Thyroid gland (tissue), 4 donors: Measurements from ENCODE around the gene MLH1. TPM values are rescaled to one million over a fixed set of nuclear protein-coding genes. Genes with fewer than 3 reads are reported as not detected.

Source experiments
- DNase-seq, 2 donors: peaks; one replicate each; pipeline ENCODE4 v3.0.0-alpha.2; 2019
- H3K27ac ChIP-seq, 3 donors: fragments of 200-600 bp; sonication (generic); 1 replicate in 2 of 3; 2 replicates in 1 of 3; pipeline ENCODE4 v1.5.1; 2016 to 2019; ENCODE audit warnings: mild to moderate bottlenecking in 1 of 3, moderate library complexity in 1 of 3
- H3K27me3 ChIP-seq: fragments of 200-600 bp; sonication (generic); one replicate; pipeline ENCODE4 v1.5.1; 2019
- H3K36me3 ChIP-seq, 2 donors: fragments of 200-600 bp; sonication (generic); one replicate each; pipeline ENCODE4 v1.5.1; 2016 to 2019
- H3K4me1 ChIP-seq, 2 donors: fragments of 200-600 bp; sonication (generic); one replicate each; pipeline ENCODE4 v1.5.1; 2017 to 2019
- H3K4me3 ChIP-seq, 3 donors: fragments of 200-600 bp; sonication (generic); replicated peaks in 1 of 3; 1 replicate in 2 of 3; 2 replicates in 1 of 3; pipeline ENCODE4 v1.5.1; 2016; ENCODE audit warnings: mild to moderate bottlenecking in 1 of 3
- H3K9me3 ChIP-seq: fragments of 200-600 bp; sonication (generic); one replicate; pipeline ENCODE4 v1.5.1; 2017
- POLR2A ChIP-seq, 2 donors: fragments of 450-650 bp; IDR thresholded peaks; one replicate each; pipeline ENCODE4 v1.6.1; 2017; ENCODE audit warnings: antibody characterized with exemption in 2 of 2, mild to moderate bottlenecking in 2 of 2, moderate library complexity in 1 of 2
- WGBS, 2 donors: methylation state at CpG; one replicate each; pipeline ENCODE4 v1.1.5; 2017; 5-methylcytosine and 5-hydroxymethylcytosine counted together
- intact Hi-C: fragments of 100-400 bp; cut with DNase I; formaldehyde crosslinking; loops from one replicate; pipeline ENCODE4 v1.15.1; 2023
- total RNA-seq, 4 donors: library from RNA; depleted of rRNA; stranded (reverse); fragments of >200 nt; gene quantifications; one replicate each; pipeline ENCODE4 v1.2.3, GENCODE V29; 2016
- TF ChIP-seq, protein P1 (sequence below), 6 experiments: fragments of 200-600 bp in 3 of 6; fragments of 450-650 bp in 3 of 6; sonication (generic) in 3 of 6; IDR thresholded peaks; one replicate each; pipeline ENCODE4 v1.5.1; 2016 to 2019; ENCODE audit warnings: antibody characterized with exemption in 6 of 6, mild to moderate bottlenecking in 2 of 6, inconsistent platforms in 1 of 6, moderate library complexity in 1 of 6

MLH1 gene
- total RNA-seq, 4 donors from 2014 or later, result 32.1 to 65.7 (median 54.3) TPM

DNA sequence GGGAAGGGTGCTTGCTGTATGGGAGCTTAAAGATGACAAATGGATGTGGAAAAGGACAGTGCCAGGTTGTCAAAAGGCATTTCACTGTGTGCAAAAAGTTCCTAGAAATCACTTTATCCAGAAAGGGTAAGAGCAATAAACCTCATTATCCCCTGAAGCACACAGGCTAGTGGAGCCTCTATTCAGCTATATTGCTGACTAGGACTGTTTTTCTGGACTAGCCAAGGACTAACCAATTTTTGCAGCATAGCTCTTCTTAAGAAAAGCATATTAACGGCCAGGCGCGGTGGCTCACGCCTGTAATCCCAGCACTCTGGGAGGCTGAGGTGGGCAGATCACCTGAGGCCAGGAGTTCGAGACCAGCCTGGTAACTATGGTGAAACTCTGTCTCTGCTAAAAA lies 64.8 kb downstream of the MLH1 start:
- H3K27me3 ChIP-seq, result no peaks in the 10 kb centered on the region
- no peak for DNase-seq
- H3K36me3 ChIP-seq, result peaks cover 6 to 9% of the 10 kb centered on the region in 2 donors
- no peaks in the 10 kb centered on the region for H3K9me3 ChIP-seq
- H3K4me3 ChIP-seq, result no peak overlapping the region
- no peak for TF ChIP-seq POLR2A (IDR thresholded peaks at IDR 0.05)
- TF ChIP-seq, protein P1, sequence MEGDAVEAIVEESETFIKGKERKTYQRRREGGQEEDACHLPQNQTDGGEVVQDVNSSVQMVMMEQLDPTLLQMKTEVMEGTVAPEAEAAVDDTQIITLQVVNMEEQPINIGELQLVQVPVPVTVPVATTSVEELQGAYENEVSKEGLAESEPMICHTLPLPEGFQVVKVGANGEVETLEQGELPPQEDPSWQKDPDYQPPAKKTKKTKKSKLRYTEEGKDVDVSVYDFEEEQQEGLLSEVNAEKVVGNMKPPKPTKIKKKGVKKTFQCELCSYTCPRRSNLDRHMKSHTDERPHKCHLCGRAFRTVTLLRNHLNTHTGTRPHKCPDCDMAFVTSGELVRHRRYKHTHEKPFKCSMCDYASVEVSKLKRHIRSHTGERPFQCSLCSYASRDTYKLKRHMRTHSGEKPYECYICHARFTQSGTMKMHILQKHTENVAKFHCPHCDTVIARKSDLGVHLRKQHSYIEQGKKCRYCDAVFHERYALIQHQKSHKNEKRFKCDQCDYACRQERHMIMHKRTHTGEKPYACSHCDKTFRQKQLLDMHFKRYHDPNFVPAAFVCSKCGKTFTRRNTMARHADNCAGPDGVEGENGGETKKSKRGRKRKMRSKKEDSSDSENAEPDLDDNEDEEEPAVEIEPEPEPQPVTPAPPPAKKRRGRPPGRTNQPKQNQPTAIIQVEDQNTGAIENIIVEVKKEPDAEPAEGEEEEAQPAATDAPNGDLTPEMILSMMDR (IDR thresholded peaks at IDR 0.05), result no peak
- WGBS, 2 donors, result 95 to 100% methylated on average over 5 of the region's 5 CpGs
- intact Hi-C loops, result no loop called here
- no peak overlapping the region for H3K27ac ChIP-seq
- peaks cover 17 to 33% of the 10 kb centered on the region in 2 donors for H3K4me1 ChIP-seq

DNA sequence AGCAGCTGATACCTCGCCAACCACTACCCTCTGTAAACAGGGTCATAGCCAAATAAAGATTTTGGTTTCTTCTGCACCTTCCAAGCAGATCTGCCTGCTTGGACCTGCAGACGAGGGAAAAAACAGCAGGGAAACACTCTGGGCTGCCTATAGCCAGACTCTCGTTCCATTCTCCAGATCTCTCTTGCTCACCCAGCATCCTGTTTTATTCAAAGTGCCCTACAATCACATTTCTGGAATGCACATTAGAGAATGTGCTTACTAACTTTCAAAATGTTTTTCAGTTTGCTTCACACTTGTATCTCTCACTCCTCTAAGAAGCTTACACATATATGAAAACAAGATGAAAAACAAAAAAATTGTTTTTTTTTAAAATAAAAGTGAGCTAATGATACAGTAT lies 71.4 kb downstream of the MLH1 start:
- intact Hi-C loops, result no loop called here
- H3K36me3 ChIP-seq, result no peaks in the 10 kb centered on the region
- H3K27ac ChIP-seq, result no peak overlapping the region
- DNase-seq, result no peak
- no peaks in the 10 kb centered on the region for H3K9me3 ChIP-seq
- no peak overlapping the region for H3K4me3 ChIP-seq
- H3K4me1 ChIP-seq, result peaks cover 0 to 18% of the 10 kb centered on the region in 2 donors
- 95 to 97% methylated on average over 3 of the region's 3 CpGs for WGBS, 2 donors
- TF ChIP-seq, protein P1 (IDR thresholded peaks at IDR 0.05), result no peak
- TF ChIP-seq POLR2A (IDR thresholded peaks at IDR 0.05), result no peak
- no peaks in the 10 kb centered on the region for H3K27me3 ChIP-seq

DNA sequence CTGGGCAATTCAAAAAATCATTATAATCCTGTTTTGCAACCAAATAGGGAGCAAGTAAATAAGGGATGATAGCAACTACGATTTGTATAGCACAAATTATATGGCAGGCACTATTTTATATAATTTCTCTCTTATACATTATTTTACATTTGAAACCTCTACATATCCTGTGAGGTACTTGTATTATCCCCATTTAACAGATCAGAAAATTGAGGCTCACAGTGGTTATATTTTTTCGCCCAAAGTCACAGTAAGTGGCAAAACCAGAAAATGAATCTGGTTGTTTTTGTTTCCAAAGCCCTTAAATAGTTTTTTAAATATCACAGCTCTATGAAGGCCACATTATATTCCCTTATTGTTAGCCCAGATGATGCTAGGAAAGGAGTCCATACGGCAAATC lies 74.3 kb downstream of the MLH1 start:
- Histone ChIP-seq H3K27me3 (no peaks in the 10 kb centered on the region), H3K9me3 (no peaks in the 10 kb centered on the region), H3K4me3 (no peak overlapping the region), H3K27ac (no peak overlapping the region), H3K4me1 (peaks cover 0 to 15% of the 10 kb centered on the region in 2 donors), H3K36me3 (no peaks in the 10 kb centered on the region)
- intact Hi-C loops, result no loop called here
- no peak for DNase-seq
- WGBS, 2 donors, result 94 to 99% methylated on average over 3 of the region's 3 CpGs
- no peak for TF ChIP-seq POLR2A (IDR thresholded peaks at IDR 0.05)
- TF ChIP-seq, protein P1 (IDR thresholded peaks at IDR 0.05), result no peak

DNA sequence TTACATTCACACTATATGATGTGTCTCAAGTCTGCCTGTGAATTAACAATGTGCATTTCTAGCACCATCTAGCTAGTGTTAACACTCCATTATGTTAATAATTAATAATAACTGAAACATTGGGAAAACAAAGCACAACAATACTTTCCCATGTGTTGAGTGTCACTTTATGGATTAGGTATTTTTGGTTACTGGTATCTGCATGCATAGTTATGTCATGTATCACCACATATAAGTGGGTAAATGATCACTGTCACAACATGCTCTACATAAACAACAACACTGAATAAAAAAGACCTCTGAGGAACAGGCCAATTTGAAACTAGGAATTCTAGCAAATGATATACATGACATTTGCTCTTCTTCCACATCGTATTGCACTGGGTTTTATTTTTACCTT lies 74.7 kb downstream of the MLH1 start:
- no peak overlapping the region for H3K4me3 ChIP-seq
- WGBS, 2 donors, result 93 to 97% methylated on average over 1 of the region's 1 CpG
- no peaks in the 10 kb centered on the region for H3K27me3 ChIP-seq
- TF ChIP-seq, protein P1 (IDR thresholded peaks at IDR 0.05), result no peak
- no peak for TF ChIP-seq POLR2A (IDR thresholded peaks at IDR 0.05)
- H3K36me3 ChIP-seq, result no peaks in the 10 kb centered on the region
- H3K27ac ChIP-seq, result no peak overlapping the region
- no peak for DNase-seq
- intact Hi-C loops, result no loop called here
- peaks cover 0 to 11% of the 10 kb centered on the region in 2 donors for H3K4me1 ChIP-seq
- H3K9me3 ChIP-seq, result no peaks in the 10 kb centered on the region

DNA sequence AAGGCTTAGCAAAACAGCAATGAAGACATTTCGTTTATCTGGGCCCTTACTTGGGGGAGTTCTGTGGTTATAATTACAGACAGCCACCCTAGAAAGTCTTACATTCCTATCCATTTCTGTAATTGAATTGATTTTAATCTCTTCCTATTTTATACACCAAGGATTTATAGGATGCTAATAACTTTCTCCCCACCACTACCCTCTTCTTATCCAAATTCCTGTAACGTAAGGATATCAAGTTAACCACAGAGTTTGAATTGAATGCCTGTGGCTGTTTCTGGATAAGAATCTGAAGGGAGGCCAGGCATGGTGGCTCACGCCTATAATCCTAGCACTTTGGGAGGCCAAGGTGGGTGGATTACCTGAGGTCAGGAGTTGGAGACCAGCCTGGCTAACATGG lies 78.6 kb downstream of the MLH1 start:
- no peaks in the 10 kb centered on the region for H3K4me1 ChIP-seq
- TF ChIP-seq, protein P1 (IDR thresholded peaks at IDR 0.05), result no peak
- TF ChIP-seq POLR2A (IDR thresholded peaks at IDR 0.05), result no peak
- H3K9me3 ChIP-seq, result no peaks in the 10 kb centered on the region
- 95 to 96% methylated on average over 3 of the region's 3 CpGs for WGBS, 2 donors
- H3K36me3 ChIP-seq, result peaks cover 0 to 6% of the 10 kb centered on the region in 2 donors
- DNase-seq, result no peak
- no peak overlapping the region for H3K4me3 ChIP-seq
- no peak overlapping the region for H3K27ac ChIP-seq
- intact Hi-C loops, result no loop called here
- H3K27me3 ChIP-seq, result no peaks in the 10 kb centered on the region
